DMS53 (cell line): Measurements from ENCODE around the gene CIT.
A peak's percentile ranks its signal among the peaks of the same experiment; 100 is the strongest.

Source experiments
- DNase-seq: peaks from one replicate; lab custom pipeline; 2025; lab: John Stamatoyannopoulos, UW

CIT gene

GRCh38 chr12:119804011-119804641, 73.0 kb downstream of the CIT start:
- DNase-seq, result peak; percentile 63

DNA sequence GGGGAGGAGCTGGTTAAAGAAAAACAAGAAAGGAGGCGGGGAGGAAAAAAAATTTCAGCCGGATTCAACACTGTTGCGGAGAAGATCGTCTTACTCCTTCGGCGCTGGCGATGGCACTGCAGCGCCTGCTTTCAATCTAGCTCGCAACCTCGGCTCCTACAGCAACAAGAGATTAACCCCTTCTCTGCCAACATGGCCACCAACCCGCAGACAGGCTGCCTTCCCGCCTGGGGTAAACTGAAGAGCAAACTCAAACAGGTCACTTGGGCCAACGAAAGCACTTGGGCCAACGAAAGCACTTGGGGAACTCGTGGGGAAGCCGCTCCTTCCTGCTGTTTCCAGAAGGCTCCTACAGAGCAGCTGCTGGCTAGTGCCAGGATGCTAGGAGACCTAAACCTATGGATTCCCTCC, 73.7 kb downstream of the CIT start:
- DNase-seq, result no peak

DNA sequence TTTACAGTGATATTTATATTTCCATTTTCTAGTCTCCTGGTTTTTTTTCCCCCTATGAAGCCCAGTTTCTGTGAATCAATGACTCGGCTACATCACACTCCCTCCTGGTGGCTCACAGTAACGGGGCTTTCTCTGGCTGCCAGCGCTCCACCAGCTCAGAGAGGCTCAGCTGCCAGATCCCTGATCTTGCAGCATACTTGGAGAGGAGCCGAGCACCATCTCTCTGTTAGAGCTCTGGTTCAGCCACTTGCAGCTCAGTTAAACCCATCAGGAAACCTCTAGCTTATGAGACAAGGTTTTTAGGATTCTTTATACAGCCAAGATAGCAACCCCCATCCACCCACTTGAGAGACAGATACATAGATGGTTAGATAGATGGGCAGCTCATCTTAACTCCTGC, 74.6 kb downstream of the CIT start:
- DNase-seq, result no peak

GRCh38 chr12:119797090-119797489, 80.0 kb downstream of the CIT start:
- DNase-seq, result no peak

DNA sequence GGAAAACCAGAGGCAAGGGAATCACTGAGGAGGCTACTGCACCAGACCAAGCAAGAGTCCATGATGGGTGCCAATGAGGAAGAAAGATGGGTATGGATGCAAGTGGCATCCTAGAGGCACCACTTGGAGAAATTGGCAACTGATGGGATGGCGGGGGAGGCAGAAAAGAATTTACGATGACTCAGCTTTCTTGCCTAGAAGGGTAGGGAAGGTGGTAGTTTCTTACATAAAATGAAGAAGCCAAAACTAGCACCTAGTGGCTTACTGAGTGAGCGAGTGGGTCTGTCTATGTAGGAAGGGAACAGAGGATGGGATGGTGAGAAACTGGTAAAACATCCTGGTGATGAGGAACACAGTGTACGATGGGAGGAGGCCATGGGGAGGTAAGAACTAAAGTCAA, 80.8 kb downstream of the CIT start:
- no peak for DNase-seq

GRCh38 chr12:119791453-119791852, 85.7 kb downstream of the CIT start:
- DNase-seq, result no peak

- no peak for DNase-seq
Observed at GRCh38 chr12:119788786-119789185, 88.3 kb downstream of the CIT start.

- no peak for DNase-seq
Observed at GRCh38 chr12:119786539-119786938, 90.6 kb downstream of the CIT start.

DNA sequence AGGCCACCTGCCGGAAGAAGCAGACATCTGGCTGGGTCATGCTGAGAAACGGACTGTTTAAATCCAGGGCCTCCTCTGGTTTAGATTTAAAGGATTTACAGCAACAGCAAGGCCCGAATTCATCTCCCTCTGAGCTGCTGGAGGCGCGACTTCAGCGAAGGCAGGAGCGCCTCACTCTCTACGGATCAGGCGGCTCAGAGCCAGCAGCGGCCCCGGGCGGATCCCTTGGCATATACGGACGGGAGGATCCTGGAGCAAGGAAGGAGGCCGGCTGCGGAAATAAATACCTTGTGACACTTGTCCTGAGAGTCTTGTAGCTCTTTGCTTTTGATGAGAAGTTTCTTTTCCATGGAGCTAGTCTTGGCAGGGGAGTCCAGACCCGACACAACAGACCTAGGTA, 92.4 kb downstream of the CIT start:
- no peak for DNase-seq

DNA sequence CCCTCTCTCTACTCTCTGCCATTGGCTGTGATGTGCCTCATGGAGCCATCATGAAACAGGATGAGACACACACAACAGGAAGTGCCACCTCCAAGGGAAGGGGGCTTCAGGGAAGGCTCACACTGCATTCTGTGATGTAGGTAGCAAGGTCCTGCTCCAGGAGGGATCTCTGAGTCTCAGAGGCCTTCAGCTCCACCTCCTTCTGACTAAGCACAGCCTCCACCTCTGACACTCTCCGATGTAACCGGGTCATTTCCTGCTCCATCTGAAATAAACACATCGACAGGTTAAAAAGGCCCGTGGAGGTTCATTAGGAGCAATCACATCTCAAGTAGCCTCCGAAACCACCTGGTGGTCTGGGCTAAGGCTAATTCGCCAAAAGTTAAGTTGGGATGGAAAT, 93.3 kb downstream of the CIT start:
- DNase-seq, result no peak

DNA sequence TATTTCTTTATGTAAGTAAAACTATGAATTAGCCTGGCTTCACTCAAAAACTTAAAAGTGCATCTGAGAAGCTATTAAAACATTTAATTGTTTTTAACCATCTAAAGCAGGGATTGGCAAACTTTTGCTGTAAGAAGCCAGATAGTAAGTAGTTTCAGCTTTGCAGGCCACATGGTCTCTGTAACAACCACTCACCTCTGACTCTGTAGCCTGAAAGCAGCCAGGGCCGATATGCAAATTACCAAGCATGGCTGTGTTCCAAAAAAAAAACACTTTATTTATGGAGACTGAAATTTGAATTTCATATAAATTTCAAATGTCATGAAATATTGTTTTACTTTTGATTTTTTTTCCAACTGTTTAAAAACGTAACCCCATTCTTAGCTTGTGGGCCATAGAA, 95.3 kb downstream of the CIT start:
- DNase-seq, result no peak

DNA sequence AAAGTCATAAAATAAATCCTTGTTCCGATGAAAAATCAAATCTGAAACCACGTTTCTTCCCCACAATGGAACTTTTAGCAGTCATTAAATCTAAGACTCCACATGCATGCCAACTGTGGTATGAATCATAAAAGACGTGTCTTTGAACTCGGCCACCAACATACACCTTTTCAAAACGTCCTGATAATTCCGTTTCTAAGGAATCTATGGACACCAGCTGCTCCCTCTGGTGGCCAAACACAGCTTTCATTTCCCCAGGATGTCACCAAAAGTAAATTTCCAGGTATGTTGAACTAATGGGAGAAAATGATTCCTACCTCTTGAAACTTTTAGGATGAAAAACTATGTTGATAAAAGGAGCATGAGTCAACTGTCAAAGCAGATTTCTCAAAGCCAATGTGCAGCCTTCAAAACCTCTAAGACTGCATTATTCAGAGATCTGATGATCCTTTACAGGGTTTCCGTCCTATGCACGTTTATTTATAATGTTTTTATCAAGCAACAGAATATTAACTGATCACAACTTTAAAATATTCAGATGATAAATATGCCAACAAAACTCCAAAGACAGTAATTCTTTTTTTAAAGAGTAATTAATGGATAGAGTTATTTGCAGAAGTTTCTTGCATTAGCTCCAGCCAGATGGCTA, 96.2 kb downstream of the CIT start:
- peak; percentile 84 for DNase-seq

DNA sequence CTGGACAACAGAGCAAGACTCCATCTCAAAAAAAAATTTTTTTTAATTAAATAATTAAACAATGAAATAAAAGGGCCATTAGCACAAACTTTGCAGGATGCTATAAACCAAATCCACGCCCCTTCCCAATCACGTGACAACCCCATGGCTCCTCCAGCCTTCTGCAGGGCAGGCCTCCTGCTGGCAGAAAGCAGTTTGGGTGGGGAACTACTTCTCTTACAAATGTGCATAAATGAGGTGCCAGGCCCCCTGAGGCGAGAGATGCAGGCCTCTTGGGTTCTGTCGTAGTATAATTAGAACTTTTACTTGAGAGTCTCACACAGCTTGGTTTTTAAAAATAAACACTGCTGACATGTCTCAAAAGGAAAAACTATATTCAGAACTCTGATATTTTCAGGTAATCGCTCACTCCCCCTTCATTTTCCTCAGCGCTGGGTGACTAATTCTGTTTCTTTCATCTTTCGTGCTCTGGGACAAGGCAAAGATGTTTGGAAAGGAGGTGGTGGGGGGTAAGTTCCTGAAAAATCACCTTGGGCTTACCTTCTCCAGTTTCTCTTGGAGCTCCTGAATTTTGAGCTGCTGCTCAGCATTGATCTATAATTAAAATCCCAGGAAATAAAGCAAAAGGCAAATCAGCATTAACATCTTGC, 101.7 kb downstream of the CIT start:
- DNase-seq, result no peak

DNA sequence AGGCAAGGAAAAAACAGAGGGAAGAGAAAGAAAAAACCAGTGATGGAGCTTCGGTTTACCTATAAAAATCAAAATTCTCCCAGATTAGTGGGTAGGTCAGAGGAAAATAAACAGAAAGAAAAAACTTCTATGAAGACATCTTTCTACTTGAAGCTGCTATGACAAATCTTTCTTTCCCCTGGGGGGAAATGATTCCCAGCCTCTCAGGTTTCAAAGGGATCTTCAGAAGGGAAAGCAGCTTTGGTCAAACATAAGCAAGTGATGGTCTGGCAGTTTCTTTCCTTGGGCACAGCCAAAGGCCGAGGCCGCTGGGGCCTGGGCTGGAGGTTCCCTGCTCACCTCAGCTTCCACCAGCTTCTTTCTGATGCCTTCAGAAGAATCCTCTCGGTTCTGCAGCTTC, 104.7 kb downstream of the CIT start:
- DNase-seq, result no peak

DNA sequence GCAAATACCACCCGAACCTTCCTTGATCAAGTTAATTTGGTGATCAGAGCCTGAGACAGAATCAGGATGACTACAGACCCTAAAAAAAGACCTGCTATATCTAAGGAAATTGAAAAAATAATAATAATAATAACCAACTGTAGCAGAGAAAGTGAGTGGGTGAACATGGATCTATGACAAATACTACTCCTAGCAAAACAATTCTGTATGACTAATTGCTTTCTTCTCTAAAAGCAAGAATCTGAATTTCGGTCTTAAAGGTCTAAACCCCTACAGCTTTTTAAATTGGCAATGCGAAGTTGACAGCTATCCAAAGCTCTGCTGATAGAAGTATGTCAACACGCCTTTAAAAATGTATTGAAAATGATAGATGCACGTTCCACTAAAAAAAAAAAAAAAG, 107.0 kb downstream of the CIT start:
- no peak for DNase-seq

GRCh38 chr12:119762619-119763018, 114.5 kb downstream of the CIT start:
- DNase-seq, result no peak

DNA sequence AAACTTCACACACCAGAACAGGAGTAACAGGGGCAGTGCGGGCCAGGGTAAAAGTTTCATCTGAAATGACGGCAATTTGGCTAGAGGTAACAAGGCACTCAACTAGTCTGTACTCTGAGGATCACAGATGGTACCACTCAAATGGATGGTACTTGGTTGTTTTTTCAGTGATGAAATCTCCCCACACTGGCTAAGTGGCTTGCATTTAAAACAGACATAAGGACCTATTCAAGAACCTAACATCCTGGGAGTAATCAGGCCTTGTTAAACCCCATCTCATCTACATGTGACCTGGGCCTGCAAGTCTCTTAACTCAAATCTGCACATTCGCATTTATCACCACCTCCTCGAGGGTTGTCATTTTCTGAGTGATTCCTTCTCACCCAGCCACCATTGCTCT, 118.4 kb downstream of the CIT start:
- DNase-seq, result no peak

DNA sequence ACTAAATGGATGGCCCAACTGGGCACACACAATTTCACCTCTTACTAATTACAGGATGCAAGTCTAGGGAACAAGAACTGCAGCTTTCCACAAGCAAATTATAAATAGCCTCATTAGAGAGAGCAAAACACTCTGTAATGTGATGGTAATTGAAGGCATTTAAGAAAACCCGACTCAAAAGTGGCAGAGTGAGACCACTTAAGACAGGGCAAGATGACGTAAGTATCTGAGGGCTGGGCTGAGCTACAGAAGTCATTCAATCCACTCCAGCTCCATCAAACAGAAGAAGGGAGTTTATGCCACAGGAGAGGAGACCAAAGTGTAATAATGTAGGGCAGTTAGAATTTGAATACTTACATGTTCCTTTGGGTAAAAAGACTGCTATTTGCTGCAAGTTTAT, 118.9 kb downstream of the CIT start:
- no peak for DNase-seq

DNA sequence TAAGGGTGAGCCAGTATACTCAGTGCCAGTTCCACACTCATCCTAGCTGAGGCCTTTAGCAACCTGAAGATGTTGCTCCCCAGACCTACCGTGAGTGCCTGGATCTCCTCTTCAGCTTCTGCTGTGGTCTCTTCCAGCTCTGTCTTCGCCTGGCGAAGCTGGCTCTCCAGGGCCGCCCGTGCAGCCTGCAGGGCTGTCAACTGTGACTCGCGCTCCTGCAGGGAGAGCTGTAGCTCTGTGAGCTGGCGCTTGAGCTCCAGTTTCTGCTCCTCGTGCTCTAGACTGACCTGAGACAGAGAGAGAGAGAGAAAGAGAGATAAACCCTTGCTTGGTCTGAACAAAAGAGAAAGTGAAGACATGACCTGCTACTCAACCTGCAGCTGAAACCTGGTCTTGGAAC, 125.2 kb downstream of the CIT start:
- DNase-seq, result no peak

DNA sequence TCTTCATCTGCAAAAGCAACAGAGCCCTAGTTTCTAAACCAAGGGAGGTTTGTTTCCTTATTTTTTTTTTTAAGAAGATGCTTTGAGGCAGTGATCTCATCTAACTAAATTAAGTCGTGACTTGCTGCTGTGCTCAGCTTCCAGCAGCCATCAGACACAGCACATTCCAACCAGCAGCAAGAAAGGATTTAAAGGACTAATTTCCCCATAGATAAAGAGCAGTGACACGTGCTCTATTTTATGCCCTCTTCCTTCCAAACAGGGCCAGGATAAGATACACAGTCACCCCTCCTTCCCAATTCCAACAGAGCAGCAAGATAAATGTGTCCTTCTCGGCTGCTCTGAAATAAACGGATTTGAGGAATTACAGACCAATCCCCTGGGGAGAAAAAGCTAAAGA, 127.5 kb downstream of the CIT start:
- no peak for DNase-seq

DNA sequence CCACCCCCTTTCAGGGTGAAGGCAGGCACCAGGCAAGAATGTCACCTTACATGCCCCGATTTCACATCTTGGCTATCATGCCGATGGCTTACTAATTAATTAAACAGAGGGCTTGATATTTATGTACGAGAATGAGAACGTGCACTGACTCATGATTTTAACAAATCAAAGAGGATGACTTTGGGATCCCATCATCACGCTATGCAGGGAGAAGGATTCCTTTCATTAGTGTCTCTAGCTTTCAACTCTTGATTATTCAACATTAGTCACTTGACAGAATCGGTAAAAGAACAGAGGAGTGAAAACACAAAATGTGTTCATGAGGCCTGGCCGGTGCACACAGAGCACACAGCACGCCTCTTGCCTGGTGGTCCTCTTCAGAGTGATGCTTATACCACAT, 128.6 kb downstream of the CIT start:
- DNase-seq, result no peak

DNA sequence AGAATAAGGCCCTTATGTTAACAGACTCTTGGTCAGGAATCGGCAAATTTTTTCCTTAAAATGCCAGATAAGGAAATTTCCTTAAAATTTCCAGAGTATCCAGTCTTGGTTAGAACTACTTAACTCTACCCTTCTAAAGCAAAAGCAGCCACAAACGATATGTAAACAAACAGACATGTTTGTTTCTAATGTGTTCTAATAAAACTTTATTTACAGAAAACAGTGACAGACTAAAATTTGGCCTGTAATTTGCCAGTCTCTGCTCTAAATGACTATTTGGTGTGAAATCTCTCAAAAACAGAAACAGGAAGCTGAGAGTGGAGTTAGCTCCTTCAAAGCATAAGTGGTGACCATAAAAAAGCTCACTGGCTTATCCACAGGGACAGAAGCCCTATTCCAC, 131.0 kb downstream of the CIT start:
- no peak for DNase-seq

- DNase-seq, result peak; percentile 36
Observed at GRCh38 chr12:119744900-119745606, 132.1 kb downstream of the CIT start.
